HG03139 (cell line): ENCODE results near the gene SPINK1.
"Not testable (repeated sequence)": the region's sequence is repeated elsewhere in the genome, so short reads cannot be mapped to it uniquely, and the experiment has no call there.

ENCODE experiments used
- ATAC-seq: cut with Tn5 transposase; IDR thresholded peaks from one replicate; pipeline ENCODE4 v1.9.1; 2021; ENCODE audit not compliant: unreplicated experiment

SPINK1 gene

DNA sequence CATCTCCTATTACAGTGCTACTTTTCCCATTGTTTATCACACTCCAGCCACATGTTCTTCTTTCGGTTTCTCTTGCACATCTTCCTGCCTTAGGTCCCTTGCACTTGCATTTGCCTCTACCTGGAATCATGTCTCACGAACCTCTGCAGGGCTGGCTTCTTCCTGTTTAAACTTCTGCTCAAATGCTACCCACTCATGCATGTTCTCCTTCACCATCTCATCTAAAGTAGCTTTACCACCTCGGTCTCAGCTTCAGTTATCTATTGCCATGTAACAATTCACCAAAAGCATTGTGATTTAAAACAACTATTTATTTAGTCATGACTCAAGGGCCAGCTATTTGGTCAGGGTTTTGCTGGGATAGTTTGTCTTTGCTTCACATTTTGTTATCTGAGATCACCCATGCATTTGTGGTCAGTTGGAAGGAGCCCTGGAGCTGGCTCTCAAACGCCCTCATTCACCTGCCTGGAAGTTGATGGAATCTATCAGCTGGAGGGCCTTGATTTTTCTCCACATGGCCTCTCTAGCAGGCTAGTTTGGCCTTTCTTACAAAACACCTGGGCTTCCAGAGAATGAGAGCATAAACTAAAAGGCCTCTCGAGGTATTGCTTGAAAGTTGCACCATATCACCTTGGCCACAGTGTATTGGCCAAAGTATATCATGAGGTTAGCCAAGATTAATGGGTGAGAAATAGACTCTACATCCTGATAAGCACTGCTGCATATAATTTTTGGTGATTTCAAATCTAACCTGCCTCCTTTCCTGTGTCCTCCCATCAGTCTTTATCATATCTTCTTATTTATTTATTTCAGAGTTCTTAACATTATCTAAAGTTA, 21.4 kb downstream of the SPINK1 start:
- ATAC-seq = no peak

DNA sequence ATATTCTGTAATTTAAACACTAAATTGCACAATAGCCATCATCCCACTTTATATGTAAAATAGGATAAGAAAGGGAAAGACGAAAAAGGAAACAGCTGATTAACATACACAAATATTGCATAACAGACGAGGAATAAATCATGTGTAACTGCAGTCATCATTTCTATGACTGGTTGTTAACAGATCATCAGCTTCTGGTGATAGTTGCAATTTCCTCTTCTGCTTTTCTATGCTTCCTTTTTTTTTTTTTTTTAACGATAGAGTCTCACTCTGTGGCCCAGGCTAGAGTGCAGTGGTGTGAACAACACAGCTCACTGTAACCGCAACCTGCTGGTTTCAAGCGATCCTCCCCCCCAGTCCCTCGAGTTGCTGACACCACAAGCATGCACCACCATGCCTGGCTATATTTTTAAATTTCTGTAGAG, 26.4 kb downstream of the SPINK1 start:
- peak; percentile 85 for ATAC-seq

DNA sequence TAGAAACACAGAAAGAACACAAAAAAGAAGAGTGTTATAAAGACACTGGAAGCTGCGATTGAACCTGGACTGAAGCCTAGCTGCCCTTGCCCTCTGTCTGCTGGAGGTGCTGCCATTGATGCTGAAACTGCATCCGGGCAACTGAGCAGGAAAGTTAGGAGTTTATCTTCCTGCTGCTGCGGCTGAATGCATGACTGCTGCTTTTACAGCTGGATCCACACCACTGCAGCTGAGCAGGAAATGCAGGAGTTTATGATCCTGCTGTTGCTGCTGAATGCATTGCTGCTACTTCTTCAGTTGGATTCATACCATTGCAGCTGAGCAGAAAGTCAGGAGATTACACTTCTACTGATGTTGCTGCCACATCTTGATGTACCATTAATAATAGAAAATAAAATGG, 27.1 kb downstream of the SPINK1 start:
- no peak for ATAC-seq

DNA sequence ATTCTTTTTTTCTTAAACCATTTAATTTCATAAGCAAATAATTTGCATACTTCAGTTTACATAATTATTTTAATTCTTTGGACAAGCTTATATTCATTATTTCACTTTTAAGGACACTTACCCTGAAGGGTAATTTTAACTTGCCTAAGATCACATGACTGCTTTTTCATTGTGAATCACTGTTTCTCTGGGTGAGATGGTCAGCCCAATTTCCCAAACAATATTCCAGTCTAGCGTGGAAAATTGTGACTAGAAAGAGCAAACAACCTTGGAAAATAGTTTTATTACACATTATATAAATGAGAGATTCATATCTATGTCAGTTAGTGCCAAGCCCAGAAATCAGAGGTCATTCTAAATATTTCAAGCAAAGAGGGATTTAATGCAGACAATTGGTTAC, 27.5 kb downstream of the SPINK1 start:
- ATAC-seq = no peak

DNA sequence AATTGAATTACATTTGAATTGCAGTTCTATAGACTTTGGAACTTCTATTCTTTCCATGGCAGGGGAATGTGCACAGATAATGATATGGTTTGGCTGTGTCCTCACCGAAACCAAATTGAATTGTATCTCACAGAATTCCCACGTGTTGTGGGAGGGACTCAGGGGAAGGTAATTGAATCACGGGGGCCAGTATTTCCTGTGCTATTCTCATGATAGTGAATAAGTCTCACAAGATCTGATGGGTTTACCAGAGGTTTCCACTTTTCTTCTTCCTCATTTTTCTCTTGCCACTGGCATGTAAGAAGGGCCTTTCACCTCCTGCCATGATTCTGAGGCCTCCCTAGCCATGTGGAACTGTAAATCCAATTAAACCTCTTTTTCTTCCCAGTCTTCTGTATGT, 28.3 kb downstream of the SPINK1 start:
- ATAC-seq = not testable (repeated sequence)

DNA sequence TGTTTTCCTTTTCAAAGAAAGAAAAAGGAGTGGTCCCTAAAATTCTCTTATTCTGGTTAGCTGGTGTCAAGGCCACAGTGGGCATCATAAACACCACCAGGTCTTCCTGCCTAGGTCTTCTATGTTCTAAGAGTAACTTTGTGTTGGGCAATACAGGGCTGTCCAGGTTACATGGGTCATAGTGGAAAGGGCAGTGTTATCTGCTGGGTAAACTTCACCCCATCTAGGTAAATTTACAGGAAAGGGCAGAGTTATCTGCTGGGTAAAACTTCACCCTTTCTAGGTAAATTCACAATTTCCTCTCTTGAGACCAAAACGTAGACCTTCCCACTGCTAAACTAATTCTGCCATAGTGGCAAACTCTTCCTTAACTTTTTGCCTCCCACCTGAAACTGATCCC, 30.0 kb downstream of the SPINK1 start:
- no peak for ATAC-seq

DNA sequence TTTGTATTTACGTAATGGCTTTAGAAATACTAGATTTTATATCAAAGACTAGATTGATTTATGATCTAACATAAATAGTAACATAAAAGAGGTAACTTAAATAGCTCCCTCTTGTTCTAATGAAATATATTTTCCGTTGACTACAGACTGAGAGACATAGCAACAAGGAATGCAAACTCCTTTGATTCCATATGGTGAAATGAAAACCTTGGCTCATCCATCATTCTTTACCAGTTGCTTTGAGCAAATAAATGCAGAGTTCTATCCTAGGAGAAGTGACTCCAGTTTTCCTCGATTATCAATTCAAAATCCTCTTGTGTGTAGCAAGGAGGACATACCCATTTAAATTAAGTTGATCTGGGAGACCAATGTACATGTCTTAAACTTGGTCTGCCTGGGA, 31.0 kb downstream of the SPINK1 start:
- no peak for ATAC-seq

DNA sequence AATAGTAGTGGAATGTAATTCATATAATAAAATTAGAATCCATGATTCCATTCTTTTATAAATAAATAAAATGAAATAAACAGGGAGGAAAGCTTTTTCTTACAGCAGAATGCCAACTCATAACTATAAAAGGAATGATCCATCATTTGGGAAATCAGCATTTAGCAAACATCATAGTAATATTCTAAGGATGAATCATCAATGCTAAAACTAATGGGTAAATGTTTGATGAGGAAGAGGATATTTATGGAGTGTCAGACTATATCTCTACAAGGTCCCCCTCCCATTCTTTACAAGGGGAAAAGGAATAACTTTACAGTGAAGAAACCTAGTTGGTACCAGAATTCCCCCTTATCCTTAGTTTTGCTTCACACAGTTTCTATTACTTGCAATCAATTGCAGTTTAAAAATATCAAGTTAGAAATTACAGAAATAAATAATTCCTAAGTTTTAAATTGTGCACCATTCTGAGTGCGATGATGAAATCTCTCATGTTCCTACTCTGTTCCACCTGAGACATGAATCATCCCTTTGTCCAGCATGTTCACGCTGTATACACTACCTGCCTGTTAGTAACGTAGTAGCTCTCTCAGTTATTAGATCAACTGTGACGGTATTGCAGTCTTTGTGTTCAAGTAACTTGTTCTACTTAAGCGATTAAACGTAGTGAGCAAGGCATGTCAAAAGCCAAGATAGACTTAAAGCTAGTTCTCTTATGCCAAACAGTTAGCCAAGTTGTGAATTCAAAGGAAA, 34.7 kb downstream of the SPINK1 start:
- ATAC-seq = no peak

DNA sequence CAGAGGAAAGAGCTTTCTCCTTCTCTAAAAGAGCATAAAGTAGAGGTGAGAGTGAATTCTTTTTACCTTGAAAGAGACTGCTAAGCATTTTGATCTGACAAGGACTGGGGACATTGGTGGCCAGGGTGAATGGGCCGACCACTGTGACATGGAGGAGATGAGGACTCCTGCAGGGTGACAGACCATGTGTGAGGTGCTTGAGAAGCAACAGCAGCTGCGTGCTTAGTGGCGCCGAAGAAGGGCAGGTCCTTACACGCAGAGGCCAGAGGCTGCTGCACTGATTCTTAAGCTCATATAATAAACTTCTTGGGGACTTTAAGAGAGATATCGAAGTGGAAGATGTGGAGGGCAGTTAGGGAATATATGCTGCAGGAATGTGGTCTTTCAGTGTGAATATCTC, 40.3 kb downstream of the SPINK1 start:
- ATAC-seq = no peak

DNA sequence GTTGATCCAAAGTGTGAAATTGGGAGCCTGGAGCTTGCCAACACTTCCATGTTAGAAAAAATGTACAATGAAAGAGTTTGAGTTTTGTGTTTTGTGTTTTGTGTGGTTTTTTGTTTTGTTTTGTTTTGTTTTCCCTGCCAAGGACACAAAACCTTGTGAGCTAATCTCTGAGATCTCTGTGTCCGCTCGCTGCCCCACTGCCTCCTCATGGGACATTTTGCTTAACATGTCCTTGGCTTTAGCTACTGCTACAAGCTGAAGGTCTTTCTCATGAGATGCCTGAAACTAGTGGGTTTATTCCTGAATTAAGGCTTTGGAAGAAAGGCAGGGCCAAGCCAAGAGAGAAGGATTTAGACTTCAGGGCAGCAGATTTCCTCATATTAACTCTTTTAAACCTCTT, 41.7 kb downstream of the SPINK1 start:
- ATAC-seq = no peak

DNA sequence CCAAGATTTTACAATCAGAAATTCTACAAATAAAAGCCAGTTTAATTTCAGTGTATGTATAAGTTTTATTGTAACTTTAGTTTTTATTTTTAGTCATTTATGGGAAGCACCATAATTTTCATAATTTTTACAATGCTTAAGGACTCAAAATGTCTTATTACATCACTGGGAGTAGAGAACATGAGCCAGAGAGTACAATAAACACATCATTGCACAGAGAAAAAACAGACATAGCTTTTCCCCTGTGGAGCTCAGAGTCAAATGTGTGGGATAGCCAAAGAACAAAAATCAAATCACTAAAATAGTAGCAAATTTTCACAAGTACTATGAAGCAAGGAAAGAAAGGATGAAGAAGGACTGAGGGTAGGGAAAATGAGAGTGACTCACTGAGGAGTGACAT, 43.4 kb downstream of the SPINK1 start:
- no peak for ATAC-seq

DNA sequence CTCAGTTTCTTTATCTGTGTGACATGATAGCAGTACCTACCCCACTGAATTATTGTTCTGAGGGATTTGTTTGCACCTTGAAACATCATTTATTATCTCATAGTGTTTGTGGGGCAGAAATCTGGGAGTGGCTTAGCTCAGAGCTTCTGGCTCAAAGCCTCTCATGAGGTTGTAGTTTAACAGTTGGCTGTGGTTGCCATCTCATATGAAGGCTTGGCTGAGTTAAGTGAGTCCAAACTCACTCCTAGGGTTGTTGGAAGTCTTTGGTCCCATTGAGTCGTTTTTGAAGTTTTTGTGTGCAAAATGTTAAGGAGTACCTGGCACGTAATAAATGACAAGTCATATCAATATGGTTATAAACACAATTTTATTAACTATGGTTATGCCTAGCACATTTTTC, 45.3 kb downstream of the SPINK1 start:
- no peak for ATAC-seq

DNA sequence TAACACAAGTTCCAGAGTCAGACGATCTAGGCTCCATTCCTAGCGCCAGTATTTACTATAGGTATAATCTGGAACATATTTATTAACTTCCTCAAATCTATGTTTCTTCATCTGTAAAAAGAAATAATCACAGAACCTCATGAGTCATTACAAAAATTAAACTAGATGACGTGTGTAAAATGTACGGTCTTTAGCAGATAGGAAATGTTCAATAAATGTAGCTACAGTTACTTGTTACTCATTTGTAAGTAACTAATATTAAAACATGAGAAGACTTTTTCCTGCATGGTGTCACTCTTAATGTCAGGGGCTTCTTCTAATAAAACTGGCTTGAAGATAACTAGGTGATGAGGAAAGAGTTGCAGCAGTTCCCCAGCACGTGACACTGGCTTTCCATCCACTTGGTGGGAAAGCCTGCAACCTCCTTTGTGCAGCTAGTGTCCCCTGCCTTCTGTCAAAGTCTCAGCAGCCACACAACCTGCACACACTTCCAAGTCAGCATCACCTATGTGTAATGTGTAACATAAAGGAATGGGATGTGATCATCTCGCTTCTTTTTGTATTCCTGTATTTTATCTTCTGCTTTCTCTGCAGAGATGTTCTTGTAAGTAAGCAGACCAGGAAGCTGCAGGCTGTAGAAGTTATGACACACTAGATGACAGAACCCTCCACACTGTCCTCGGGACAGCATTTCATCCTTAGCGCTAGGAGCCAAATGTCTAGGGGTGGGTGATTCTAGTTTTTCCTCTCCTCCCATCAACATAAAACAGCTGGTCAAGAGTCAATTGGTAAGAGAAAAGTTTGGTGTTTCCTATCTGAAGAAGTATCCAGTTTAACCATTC, 47.1 kb downstream of the SPINK1 start:
- ATAC-seq = no peak

DNA sequence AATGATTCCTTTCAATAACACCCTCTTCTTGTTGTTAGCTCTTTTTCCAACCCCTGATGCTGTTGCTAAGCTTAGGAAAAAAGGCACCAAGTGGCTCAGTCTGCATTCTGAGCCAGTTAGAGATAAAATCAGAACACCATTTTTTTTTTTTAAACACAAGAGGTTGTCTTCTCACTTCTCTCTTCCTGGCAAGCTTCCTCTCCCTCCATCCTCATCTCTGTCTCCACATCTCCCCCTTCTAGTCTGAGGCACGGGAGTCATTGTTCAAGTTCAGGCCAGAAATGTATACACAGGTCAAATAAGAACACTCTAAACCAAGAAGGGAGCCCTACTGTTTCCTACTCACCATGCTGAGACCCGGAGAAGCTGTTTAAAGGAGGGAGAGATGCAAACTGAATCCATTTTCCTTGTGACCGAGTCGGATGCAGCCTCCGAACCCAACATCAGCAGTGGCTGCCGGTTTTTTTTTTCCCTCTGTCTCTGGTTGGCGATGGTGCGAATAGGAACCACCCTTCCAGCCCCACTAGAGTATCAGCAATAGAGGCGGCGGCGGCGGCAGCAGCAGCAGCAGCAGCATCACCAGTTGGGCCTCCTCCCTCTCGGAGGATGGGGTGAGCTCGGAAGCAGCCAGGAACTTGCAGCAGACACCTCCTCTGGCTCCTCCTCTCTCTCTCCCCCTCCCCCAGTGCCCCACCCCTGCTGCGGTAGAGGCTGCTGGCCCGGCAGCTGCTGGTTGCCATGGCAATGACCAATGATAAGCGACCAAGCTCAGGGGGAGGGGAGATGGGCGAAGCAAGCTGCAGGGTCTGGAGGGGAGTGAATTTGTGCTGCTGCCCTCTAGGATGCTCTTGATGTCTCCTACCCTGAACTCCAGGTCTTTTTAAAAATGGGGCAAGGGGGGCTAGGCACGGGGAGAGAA, 49.1 kb downstream of the SPINK1 start, which contains the start of gene JAKMIP2:
Gene JAKMIP2, minus strand, starts transcription at position 619 of the 919 bp plus-strand sequence. CDS start 110,922 bp downstream, outside the sequence.
- ATAC-seq = peak; percentile 90

DNA sequence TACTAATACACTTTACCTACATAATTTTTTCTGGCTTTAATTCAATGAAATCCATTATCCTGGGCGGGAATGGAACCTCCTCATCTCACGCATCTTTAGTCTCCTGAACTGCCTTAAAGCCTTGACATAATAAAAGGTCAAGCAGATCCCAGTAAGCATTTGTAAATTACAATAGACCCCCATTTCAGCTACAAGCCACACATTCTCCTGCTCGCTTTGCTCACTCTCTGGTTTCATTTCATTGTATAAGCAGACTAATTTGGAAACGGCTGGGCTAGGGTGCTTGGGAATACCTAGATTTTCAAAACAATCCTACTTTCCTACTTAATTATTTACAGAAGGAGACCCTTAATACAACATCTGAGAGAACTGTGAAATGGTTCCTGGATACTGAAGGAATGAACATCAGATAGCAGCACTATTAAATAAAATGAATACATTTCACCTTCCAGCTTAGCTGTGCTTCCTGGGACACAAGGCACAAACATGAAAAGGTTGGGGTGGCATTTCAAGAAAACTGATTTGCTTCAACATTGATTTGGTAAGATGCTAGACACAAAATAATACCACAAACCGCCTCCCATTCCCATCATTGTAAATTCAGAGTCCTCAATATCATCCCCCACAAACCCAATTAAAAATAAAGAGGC, 50.4 kb downstream of the SPINK1 start:
- no peak for ATAC-seq

DNA sequence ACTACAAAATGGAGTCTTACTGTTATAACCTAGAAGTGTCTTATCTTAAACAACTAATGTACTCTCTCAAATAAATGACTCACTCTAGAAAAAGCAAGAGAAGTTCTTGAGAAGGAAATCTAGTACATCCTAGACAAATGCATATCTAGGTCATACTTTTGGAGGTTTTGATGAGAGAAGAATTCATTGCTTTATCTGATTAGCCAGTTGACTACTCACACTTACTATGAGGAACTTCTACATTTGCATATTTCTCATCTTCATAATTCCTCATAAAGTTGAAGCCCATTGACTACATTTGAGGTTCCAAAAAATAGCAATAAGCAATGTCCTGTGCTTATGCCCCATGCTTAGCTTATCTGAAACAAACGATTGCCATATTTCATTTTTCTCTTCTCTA, 51.8 kb downstream of the SPINK1 start:
- no peak for ATAC-seq

DNA sequence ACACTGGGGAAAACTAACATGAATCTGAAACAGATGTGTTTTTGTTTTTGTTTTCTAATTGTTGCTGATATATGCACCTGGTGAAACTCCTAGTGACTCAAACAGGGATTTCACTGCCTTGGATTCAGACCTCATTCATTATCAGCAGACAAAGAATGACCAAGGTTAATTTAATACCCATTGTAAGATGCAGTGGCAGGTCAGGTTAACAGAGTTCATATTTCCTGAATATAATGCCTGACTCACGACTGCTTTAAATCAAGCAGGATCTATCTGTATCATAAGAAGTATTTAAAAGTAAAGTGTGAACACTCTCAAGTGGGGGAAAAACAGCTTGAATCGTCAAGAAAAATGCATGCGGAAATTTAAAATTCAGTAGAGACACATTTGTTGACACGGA, 54.5 kb downstream of the SPINK1 start:
- no peak for ATAC-seq
